ENCODE data around the gene TIGD4. TPM values are rescaled to one million over a fixed set of nuclear protein-coding genes. Genes with fewer than 3 reads are reported as not detected.

Gene TIGD4
- total RNA-seq, 4 donors from 2014 or later: 1.5 to 3.9 (median 2.6) TPM; not detected in 1

DNA sequence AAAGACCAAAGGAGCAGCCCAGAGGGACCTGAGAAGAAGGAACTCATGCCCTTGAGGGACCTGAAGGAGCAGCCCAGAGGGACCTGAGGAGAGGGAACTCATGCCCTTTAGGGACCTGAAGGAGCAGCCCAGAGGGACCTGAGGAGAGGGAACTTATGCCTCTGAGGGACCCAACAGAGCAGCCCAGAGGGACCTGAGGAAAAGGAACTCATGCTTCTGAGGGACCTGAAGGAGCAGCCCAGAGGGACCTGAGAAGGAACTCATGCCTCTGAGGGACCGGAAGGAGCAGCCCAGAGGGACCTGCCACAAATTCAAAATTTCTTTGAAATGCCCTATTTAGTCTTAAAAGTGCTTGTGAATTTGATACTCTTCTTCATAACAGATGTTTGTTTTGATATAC is 51.2 kb downstream of the TIGD4 start:
- no peak for DNase-seq
- H3K4me1 ChIP-seq: no peaks in the 10 kb centered on the region
- TF ChIP-seq POLR2A (IDR thresholded peaks at IDR 0.05): no peak
- TF ChIP-seq, protein P1, sequence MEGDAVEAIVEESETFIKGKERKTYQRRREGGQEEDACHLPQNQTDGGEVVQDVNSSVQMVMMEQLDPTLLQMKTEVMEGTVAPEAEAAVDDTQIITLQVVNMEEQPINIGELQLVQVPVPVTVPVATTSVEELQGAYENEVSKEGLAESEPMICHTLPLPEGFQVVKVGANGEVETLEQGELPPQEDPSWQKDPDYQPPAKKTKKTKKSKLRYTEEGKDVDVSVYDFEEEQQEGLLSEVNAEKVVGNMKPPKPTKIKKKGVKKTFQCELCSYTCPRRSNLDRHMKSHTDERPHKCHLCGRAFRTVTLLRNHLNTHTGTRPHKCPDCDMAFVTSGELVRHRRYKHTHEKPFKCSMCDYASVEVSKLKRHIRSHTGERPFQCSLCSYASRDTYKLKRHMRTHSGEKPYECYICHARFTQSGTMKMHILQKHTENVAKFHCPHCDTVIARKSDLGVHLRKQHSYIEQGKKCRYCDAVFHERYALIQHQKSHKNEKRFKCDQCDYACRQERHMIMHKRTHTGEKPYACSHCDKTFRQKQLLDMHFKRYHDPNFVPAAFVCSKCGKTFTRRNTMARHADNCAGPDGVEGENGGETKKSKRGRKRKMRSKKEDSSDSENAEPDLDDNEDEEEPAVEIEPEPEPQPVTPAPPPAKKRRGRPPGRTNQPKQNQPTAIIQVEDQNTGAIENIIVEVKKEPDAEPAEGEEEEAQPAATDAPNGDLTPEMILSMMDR (IDR thresholded peaks at IDR 0.05): no peak
- intact Hi-C loops (cut with DNase I; ENCODE audit: low total_unique reads): no loop called here
- no peaks in the 10 kb centered on the region for H3K36me3 ChIP-seq
- H3K9me3 ChIP-seq: no peaks in the 10 kb centered on the region
- no peak overlapping the region for H3K27ac ChIP-seq
- no peak overlapping the region for H3K4me3 ChIP-seq
- H3K27me3 ChIP-seq: no peaks in the 10 kb centered on the region

DNA sequence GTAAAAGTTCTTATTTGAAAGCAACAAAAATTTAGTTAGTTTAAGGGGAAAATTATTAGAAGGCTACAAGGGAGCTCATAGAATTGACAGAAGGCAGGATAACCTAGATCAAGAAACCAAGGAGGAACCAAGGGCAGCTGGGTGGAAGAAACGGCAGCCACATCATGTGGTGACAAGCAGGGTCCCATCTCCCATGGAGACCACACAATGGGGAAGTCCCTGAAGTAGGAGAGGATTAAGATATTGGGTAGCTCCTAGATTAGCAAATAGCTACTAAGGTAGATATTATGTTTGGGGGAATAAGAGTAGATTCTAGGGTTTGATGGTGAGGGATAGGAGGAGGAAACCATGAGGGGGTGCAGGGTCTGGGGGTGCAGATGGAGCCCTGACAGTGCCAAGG is 51.7 kb downstream of the TIGD4 start:
- no peak for DNase-seq
- TF ChIP-seq, protein P1 (IDR thresholded peaks at IDR 0.05): no peak
- no peak for TF ChIP-seq POLR2A (IDR thresholded peaks at IDR 0.05)
- Histone ChIP-seq H3K27me3 (no peaks in the 10 kb centered on the region), H3K9me3 (no peaks in the 10 kb centered on the region), H3K4me1 (no peaks in the 10 kb centered on the region), H3K27ac (no peak overlapping the region), H3K36me3 (no peaks in the 10 kb centered on the region), H3K4me3 (no peak overlapping the region)
- intact Hi-C loops (cut with DNase I; ENCODE audit: low total_unique reads): no loop called here

DNA sequence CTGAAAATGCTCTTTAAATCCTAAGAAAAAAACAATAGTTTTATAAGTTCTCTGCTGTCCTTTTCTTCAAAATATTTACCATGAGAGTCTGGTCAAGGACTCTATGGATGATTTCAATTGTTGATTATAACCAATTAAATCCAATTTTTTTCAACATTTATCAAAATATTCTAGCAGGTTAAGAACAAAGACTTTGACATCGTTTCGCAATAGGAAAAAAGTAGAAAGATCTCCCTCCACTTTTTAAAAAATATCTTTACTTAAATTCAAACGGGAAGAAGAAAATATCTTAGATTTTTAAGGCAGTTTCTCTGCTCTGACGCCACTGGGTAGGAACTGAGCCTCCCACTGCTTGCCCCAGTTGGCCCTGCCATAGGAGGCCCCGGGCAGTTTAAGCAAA is 55.0 kb downstream of the TIGD4 start:
- intact Hi-C loops (cut with DNase I; ENCODE audit: low total_unique reads): no loop called here
- TF ChIP-seq, protein P1 (IDR thresholded peaks at IDR 0.05): no peak
- TF ChIP-seq POLR2A (IDR thresholded peaks at IDR 0.05): no peak

DNA sequence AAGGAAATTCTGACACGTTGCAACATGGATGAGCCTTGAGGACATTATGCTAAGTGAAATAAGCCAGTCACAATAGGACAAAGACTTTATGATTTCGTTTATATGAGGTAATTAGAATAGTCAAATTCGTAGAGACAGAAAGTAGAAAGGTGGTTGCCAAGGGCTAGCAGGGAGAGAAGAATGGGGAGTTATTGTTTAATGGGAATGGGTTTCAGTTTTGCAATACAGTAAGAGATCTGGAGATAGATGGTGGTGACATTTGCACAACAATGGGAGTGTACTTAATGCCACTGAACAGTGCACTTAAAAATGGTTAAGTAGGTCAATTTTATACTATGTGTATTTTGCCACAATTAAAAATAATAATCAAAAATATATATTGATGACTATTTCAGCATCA is 56.3 kb downstream of the TIGD4 start:
- no peaks in the 10 kb centered on the region for H3K4me1 ChIP-seq
- H3K36me3 ChIP-seq: no peaks in the 10 kb centered on the region
- no peaks in the 10 kb centered on the region for H3K27me3 ChIP-seq
- H3K4me3 ChIP-seq: no peak overlapping the region
- no peak for DNase-seq
- no peaks in the 10 kb centered on the region for H3K9me3 ChIP-seq
- no peak for TF ChIP-seq POLR2A (IDR thresholded peaks at IDR 0.05)
- TF ChIP-seq, protein P1 (IDR thresholded peaks at IDR 0.05): no peak
- intact Hi-C loops (cut with DNase I; ENCODE audit: low total_unique reads): no loop called here
- H3K27ac ChIP-seq: no peak overlapping the region

More for the DNA sequence above, 55.0 kb downstream of the TIGD4 start:
- Histone ChIP-seq H3K36me3 (no peaks in the 10 kb centered on the region), H3K4me3 (no peak overlapping the region), H3K4me1 (no peaks in the 10 kb centered on the region), H3K27me3 (no peaks in the 10 kb centered on the region), H3K9me3 (no peaks in the 10 kb centered on the region), H3K27ac (no peak overlapping the region)
- no peak for DNase-seq

DNA sequence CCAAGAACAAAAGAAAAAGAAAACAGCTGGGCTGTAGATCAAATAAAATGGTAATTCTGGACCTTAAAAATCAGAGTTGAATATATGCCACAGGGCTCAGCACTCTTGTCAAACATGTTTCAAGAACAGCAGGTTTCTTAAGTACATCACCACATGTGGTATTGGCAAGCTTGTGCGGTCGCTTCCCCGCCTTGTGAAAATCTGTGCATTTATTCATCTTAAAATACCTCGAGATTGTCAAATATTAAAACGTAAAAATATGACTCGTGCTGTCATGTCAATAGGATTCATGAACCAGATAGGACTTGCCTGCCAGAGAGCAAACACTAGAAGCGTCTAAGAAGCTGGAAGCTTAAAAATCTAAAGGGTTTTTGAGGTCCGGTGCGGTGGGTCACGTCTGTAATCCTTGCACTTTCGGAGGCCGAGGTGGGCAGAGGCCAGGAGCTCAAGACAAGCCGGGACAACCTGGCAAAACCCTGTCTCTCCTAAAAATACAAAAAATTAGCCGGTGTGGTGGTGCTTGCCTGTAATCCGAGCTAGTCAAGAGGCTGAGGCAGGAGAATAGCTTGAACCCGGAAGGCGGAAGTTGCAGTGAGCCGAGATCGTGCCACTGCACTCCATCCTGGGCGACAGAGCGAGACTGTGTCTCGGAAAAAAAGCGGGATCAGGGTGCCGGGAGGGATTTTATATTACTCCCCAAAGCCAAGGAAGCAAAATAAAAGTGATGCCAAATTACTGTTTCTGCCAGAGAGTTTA is 59.6 kb downstream of the TIGD4 start:
- Histone ChIP-seq H3K27ac (no peak overlapping the region), H3K4me1 (no peaks in the 10 kb centered on the region), H3K4me3 (no peak overlapping the region), H3K27me3 (no peaks in the 10 kb centered on the region), H3K9me3 (no peaks in the 10 kb centered on the region), H3K36me3 (no peaks in the 10 kb centered on the region)
- TF ChIP-seq, protein P1 (IDR thresholded peaks at IDR 0.05): no peak
- TF ChIP-seq POLR2A (IDR thresholded peaks at IDR 0.05): no peak
- DNase-seq: no peak
- intact Hi-C loops (cut with DNase I; ENCODE audit: low total_unique reads): no loop called here

Other genes starting within 250 kb of the TIGD4 start
- gene FBXW7, start 243.6 kb downstream of the TIGD4 start, total RNA-seq: 100 to 1,000 TPM in 1 of 4 donors, 10 to 100 TPM in 3; 50.6 to 152 (median 90.8) TPM
- 1 to 10 TPM; 1.3 to 4.5 (median 2.9) TPM for gene TMEM154, start 99.7 kb downstream of the TIGD4 start, total RNA-seq
- 10 to 100 TPM; 19.5 to 75.6 (median 34.1) TPM for gene ARFIP1, start 224 bp upstream of the TIGD4 start, total RNA-seq
- gene FHDC1, start 156.6 kb upstream of the TIGD4 start, total RNA-seq: 1 to 10 TPM in 3 of 4 donors, under 1 TPM in 1; 0.88 to 10.0 (median 2.9) TPM

All from uterus (tissue), 4 donors.